ENCODE measurements around the gene TPSD1.
A peak's percentile ranks its signal among the peaks of the same experiment; 100 is the strongest.
"Not testable (repeated sequence)": the region's sequence is repeated elsewhere in the genome, so short reads cannot be mapped to it uniquely, and the experiment has no call there.

TPSD1 gene

GRCh38 chr16:1243907-1244850 is 11.7 kb upstream of the TPSD1 start:
- not testable (repeated sequence) for DNase-seq

- DNase-seq, result peak in 1 of 2 donors; percentile 56
These were observed 11.0 kb upstream of the TPSD1 start for GRCh38 chr16:1244881-1245280.

GRCh38 chr16:1245452-1246020 is 10.3 kb upstream of the TPSD1 start:
- DNase-seq, result no peak

GRCh38 chr16:1247903-1248537 is 7.8 kb upstream of the TPSD1 start:
- not testable (repeated sequence) for DNase-seq

- DNase-seq, result not testable (repeated sequence)
These were observed 6.7 kb upstream of the TPSD1 start for GRCh38 chr16:1249031-1249755.

- not testable (repeated sequence) for DNase-seq
These were observed 2.0 kb upstream of the TPSD1 start for GRCh38 chr16:1253701-1254364.

- not testable (repeated sequence) for DNase-seq
These were observed 1.0 kb upstream of the TPSD1 start for GRCh38 chr16:1254821-1255220.

- not testable (repeated sequence) for DNase-seq
These were observed 516 bp downstream of the TPSD1 start for GRCh38 chr16:1256296-1256873.

GRCh38 chr16:1256874-1257322 is 1.0 kb downstream of the TPSD1 start:
- DNase-seq, result no peak

GRCh38 chr16:1257561-1258224 is 1.8 kb downstream of the TPSD1 start:
- DNase-seq, result no peak

- no peak for DNase-seq
These were observed 2.3 kb downstream of the TPSD1 start for GRCh38 chr16:1258225-1258600.

GRCh38 chr16:1258906-1259759 is 3.3 kb downstream of the TPSD1 start:
- no peak for DNase-seq

GRCh38 chr16:1259760-1260068 is 3.8 kb downstream of the TPSD1 start:
- no peak for DNase-seq

GRCh38 chr16:1260101-1260680 is 4.3 kb downstream of the TPSD1 start:
- no peak for DNase-seq

GRCh38 chr16:1261131-1261892 is 5.4 kb downstream of the TPSD1 start:
- DNase-seq, result no peak

GRCh38 chr16:1262210-1262845 is 6.5 kb downstream of the TPSD1 start:
- DNase-seq, result no peak

- no peak for DNase-seq
These were observed 7.0 kb downstream of the TPSD1 start for GRCh38 chr16:1262846-1263221.

GRCh38 chr16:1263591-1264344 is 7.9 kb downstream of the TPSD1 start:
- no peak for DNase-seq
